ENCODE data around the gene ZNF814.
"Not testable (repeated sequence)": the region's sequence is repeated elsewhere in the genome, so short reads cannot be mapped to it uniquely, and the experiment has no call there.

The ZNF814 gene

DNA sequence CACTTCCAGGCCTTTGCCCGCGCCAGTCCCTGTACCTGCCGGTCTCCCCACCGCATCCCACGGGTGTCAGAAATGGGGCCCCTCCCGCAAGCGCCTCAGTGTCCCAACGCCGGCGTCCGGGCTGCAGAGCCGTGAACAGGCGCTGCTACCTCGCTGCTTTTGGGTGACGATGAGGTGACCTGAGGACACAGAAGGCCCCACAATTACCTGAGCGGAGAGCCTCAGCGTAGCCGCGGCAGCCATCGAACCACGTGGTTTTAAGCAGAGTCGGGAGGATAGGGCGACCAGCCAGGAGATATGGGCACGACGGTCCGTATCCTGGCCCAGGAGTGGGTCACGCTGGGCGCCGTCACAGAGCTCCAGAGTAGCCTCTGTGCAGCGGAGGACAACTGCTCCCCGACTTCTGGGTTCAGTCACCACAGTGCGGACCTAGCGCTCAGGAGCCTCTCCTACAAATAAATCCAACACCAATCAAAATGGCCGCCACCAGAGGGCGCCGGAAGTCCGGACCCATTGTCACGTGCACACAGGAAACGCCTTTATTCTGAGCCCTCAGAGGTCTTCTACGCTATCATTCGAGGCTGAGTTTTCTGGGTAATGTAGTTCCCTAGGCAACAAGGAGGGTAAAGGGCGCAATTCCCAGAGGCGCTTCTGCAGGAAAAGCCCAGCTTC lies at the start of gene ZNF814:
ZNF814 (minus strand) TSS at position 478 of the 672 bp plus-strand sequence; CDS start at position 243, 235 bp downstream.
- DNase-seq: peak; percentile 87

- no peak for DNase-seq
These were observed 46.9 kb upstream of the ZNF814 start for GRCh38 chr19:57935731-57936130.

DNA sequence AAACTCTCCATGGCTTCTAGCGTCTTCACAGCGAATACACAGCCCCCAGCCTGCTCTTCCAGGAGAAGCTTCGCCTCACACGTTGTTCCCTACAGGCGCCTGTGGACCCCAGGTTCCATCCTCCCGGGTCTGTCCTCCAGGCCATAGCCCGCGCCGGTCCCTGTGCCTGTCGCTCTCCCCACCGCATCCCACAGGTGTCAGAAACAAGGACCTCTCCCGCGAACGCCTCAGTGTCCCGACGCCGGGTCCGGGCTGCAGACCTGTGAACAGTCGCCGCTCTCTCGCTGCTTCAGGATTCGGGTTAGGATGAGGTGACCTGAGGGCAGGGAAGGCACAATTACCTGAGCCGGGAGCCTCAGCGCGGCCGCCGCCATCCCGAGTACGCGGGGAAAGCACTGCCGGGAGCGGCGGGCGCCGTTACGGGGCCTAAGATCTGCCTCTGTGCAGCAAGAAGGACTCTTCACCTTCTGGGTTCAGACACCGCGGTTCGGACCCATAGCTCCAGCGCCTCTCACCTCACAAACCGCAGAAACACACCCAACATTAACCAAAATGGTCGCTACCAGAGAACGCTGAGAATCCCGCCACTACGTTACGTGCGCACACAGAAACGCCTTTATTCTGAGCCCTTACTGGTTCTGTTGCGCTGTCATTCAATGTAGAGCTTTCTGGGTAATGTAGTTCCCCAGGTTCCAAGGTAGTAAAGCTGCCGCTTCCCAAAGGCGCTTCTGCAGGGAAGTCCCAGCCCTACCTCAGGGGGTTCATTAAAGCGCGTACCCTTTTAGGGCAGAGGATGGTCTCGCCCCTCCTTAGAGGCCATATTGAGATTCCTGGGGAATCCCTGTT lies 46.2 kb upstream of the ZNF814 start, which contains the start of gene ZNF418:
ZNF418 (minus strand) TSS at position 583 of the 846 bp plus-strand sequence. CDS start 1,580 bp downstream, outside the sequence.
- DNase-seq: peak; percentile 88

GRCh38 chr19:57927587-57927986 lies 38.8 kb upstream of the ZNF814 start:
- DNase-seq: no peak

DNA sequence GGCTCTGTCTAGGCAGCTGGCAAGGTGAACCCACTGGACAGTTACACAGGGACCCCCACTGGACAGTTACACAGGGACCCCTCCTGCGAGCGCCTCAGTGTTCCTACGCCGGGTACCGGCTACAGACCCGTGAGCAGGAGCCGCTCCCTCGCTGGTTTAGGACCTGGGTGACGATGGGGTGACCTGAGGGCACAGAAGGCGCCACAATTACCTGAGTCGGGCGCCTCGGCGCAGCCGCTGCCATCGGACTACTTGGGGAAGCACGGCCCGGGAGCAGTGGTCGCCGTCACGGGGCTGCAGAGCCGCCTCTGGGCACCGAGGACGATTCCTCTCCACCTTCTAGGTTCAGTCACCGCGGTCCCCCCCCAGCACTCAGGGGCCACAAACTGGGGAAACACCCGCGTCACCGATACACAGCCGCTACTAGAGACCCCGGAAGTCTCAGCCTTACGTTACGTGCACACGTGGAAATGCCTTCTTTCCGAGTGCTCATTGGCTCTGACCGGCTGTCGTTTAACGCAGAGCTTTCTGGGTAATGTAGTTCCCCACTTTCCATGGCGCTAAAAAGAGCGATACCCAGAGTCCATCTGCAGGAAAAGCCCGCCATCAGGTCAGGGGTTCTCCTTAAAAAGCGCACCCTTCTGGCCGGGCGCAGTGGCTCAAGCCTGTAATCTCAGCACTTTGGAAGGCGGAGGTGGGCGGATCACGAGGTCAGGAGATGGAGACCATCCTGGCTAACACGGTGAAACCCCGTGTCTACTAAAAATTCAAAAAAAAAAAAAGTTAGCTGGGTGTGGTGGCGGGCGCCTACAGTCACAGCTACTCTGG lies 27.5 kb upstream of the ZNF814 start, which contains the start of gene ZNF417:
ZNF417 (minus strand) TSS at position 425 of the 828 bp plus-strand sequence; CDS start at position 244, 181 bp downstream.
- peak; percentile 97 for DNase-seq

DNA sequence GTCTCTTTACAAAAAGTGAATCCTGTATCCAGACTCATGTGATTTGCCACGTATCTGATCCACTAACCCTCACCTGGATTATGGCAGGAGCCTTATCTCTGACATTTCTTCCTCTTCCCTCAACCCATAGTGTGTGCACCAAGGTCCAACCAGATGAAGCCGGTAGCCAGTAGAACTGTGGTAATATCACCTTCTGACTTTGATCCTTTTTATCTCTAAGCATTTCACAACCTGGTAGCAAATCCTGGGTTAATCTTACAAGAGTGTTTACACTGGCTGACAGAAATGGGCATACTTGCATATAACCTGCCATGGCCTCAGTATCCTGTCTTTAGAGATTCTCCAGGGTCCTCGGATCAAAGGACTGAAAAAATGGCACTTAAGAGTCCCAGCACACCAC lies 25.7 kb upstream of the ZNF814 start:
- DNase-seq: no peak

DNA sequence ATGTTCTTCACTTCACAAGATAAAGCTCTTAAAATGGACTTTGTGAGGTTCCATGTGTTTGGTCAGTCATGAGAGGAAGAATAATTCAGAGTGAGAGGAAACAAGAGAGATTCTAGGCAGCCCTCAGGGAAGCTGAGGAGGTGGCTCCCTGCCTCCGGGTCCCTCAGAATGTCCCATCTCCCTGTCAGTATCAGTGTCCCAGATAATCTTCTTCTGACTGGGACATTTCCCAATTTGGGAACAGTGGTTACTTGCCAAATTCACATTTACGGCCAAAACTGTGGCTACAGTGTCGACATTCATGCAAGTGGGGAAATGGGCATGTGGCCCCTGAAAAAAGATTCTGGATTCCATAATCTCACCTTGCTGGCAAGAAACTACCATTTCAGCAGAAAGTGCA lies 18.6 kb upstream of the ZNF814 start:
- DNase-seq: no peak

- DNase-seq: no peak
These were observed 16.4 kb upstream of the ZNF814 start for GRCh38 chr19:57905258-57905657.

DNA sequence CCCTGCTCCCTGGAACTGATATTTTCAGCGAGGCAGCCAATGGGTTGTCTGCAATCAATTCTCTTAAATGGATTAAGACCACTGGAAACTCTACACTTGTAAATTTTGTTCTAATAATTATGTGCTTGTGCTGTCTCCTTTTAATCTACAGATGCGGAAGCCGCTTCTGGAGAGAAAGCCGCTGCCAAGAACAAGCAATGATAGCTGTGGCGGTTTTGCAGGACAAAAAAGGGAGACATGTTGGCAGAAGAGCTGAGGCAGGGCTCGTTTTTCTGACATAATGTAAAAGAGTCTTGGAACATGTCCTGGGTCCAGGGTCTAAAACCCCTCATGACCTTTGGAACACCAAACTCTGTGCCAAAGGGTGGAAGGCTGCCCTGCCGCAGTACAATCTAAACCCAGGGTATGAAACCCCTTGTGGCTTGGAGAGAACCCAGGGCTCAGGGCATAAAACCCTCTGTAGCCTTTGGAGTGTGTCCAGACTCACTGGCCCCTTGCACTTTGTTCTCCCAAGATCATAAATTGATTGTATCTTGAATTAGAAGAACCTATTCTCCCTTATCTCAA lies 14.9 kb upstream of the ZNF814 start:
- DNase-seq: no peak

DNA sequence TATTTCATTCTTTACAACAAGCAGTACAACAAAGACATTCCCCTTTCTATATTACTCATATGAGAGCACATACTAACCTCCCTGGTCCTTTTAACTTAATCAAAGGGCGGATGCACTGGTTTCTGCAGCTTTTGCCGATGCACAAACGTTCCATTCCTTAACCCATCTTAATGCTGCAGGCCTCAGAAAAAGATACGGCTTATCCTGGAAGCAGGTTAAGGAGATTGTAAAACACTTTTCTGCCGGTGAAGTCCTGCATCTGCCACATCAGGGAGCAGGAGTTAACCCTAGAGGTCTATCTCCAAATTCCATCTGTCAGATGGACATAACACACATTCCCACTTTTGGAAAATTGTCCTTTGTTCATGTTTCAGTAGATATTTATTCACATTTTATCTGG lies 11.5 kb upstream of the ZNF814 start:
- DNase-seq: no peak

DNA sequence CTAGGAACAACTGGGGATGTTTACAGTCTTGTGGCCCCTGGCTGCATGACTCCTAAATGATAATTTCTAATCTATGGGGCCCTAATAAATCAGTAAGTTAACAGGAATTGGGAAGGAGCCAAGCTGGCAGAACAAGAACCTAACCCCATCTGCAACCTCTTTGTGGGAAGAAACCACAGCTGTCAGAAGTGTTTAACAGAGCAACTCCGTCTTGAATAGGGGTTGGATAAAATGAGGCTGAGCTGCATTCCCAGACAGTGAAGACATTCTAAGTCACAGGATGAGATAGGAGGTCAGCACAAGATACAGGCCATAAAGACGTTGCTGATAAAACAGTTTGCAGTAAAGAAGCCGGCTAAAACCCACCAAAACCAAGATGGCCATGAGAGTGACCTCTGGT lies 1.9 kb upstream of the ZNF814 start:
- DNase-seq: peak; percentile 30

- DNase-seq: no peak
These were observed 704 bp downstream of the ZNF814 start for GRCh38 chr19:57888107-57888559.

DNA sequence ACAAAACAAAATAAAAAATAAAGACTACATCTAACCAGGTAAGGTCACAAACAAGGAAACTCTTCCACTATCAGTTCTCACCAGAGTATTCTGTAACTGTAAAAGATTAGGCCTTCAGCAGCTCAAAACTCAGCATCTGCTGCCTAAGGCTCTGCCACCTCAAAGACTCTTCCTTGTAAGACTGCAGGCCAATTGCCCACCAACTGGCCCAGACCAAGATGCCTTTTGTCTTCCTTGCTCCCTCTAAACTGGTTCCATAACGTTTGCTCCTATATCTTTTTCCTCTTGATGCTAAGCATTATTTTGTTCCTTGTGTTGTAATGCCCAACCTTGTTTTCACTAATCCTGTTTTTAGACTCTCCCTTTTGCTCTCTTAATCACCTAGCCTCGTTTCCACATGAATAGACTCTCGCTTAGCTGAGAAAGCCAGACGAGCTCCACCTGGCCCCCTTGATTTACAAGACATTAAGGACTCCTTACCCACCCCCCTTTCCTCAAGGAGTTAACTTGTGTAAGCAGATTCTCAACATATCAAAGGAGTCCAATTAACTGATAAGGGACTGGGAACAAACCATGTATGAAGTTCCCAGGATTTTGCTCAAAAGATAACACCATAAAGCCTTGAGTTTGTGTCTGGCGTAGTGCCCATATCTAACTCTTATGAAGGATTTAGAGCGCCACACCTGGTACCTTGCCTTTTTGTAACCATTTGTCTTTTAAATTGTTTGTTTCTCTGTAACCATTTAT lies 1.5 kb downstream of the ZNF814 start:
- no peak for DNase-seq

DNA sequence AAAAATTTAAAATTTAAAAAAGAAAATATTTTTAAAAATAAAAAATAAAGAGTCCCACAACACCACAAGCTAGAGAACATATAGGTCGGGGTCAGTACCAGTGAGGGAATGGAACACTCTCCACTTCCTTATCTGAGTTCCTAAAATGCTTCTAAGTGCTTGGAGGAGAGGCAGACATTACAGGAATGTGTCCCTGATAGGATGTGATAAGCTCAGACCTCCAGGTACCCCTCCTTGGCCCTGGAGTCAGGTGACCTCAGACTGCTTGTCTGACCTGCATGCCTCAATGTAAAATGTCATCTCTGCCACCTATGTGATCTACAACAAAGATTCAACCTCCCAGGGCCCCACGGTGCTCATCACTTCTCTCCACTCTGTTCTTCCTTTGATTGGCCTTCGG lies 2.8 kb downstream of the ZNF814 start:
- no peak for DNase-seq

GRCh38 chr19:57873883-57874799 lies 14.7 kb downstream of the ZNF814 start:
- peak; percentile 8 for DNase-seq

- DNase-seq: peak; percentile 6
These were observed 16.4 kb downstream of the ZNF814 start for GRCh38 chr19:57872450-57872849.

DNA sequence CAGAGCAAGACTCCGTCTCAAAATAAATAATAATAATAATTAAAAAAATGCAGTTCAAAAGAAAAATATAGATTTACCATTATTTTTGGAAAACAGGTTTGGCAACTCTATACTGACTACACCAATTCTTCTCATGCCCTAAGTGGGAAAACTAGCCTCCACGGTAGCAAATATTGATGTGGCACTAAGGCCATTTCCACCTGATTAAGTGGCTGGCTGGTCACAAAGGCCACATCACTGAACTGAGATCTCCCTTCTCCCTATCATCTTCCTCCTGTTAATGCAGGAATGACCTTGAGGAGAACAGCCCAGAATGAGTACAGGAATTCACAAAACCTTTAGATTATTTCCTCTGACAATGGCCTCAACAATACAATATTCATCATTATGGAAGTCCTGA lies 18.6 kb downstream of the ZNF814 start:
- DNase-seq: no peak

DNA sequence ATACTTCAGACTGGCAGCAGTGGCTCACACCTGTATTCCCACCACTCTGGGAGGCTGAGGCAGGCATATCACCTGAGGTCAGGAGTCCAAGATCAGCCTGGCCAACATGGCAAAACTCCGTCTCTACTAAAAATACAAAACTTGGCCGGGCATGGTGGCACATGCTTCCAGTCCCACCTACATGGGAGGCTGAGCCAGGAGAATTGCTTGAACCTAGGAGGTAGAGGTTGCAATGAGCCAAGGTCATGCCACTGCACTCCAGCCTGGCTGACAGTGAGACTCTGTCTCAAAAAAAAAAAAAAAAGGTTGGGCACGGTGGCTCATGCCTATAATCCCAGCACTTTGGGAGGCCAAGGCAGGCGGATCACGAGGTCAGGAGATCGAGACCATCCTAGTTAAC lies 19.2 kb downstream of the ZNF814 start:
- DNase-seq: not testable (repeated sequence)

DNA sequence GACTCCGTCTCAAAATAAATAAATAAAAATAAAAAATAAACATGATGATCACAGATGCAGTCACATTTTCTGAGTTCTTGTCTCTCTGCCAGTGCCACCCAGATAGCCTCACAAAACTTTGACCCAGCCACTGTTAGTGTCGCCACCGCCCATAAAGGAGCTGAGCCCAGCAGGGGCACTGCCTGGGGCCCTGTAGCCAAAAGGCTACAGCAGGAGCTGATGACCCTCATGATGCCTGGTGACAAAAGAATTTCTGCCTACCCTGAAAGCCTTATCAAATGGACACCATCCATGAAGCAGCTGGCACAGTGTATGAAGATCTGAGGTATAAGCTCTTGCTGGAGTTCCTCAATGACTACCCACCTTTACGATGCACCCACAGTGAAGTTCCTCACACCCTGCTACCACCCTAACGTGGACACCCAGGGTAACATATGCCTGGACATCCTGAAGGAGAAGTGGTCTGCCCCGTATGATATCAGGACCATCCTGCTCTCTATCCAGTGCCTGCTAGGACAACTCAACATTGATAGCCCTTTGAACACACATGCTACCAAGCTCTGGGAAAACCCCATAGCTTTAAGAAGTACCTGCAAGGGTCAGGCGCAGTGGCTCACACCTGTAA lies 20.9 kb downstream of the ZNF814 start:
- no peak for DNase-seq

- DNase-seq: not testable (repeated sequence)
These were observed 26.5 kb downstream of the ZNF814 start for GRCh38 chr19:57862351-57862750.
